Aorta (tissue), 5 donors: ENCODE results near the gene PPP2R1A. TPM values are rescaled to one million over a fixed set of nuclear protein-coding genes. Genes with fewer than 3 reads are reported as not detected.

Experiments
- ATAC-seq: fragments of 200-7000 bp; cut with Tn5 transposase; one replicate; pipeline ENCODE4 v1.9.1; 2022; ENCODE audit warnings: moderate library complexity; ENCODE audit not compliant: low FRiP score
- DNase-seq, 2 donors: peaks; one replicate each; pipeline ENCODE4 v3.0.0-alpha.2; 2020
- H3K27ac ChIP-seq, 2 donors: one replicate each; pipeline ENCODE4 v1.5.1; 2013; ENCODE audit warnings: low read length in 2 of 2, mild to moderate bottlenecking in 2 of 2, moderate library complexity in 2 of 2, control low read depth in 1 of 2, inconsistent platforms in 1 of 2, low read depth in 1 of 2
- H3K27me3 ChIP-seq, 2 donors: one replicate each; pipeline ENCODE4 v1.6.1; 2013; ENCODE audit warnings: control low read depth in 1 of 2, low read length in 1 of 2, mild to moderate bottlenecking in 1 of 2, moderate library complexity in 1 of 2; ENCODE audit not compliant: insufficient read depth in 2 of 2, control insufficient read depth in 1 of 2
- H3K36me3 ChIP-seq, 2 donors: one replicate each; pipeline ENCODE4 v1.6.1; 2013; ENCODE audit warnings: control low read depth in 1 of 2, low read length in 1 of 2, mild to moderate bottlenecking in 1 of 2; ENCODE audit not compliant: insufficient read depth in 2 of 2, control insufficient read depth in 1 of 2
- H3K4me1 ChIP-seq, 2 donors: one replicate each; pipeline ENCODE4 v1.6.1; 2013; ENCODE audit warnings: low read length in 2 of 2, control low read depth in 1 of 2, mild to moderate bottlenecking in 1 of 2, moderate library complexity in 1 of 2; ENCODE audit not compliant: insufficient read depth in 2 of 2, control insufficient read depth in 1 of 2
- H3K4me3 ChIP-seq, 2 donors: one replicate each; pipeline ENCODE4 v1.5.1; 2013; ENCODE audit warnings: low read length in 2 of 2, control low read depth in 1 of 2, mild to moderate bottlenecking in 1 of 2
- H3K9me3 ChIP-seq: one replicate; pipeline ENCODE4 v1.6.1; 2013; ENCODE audit warnings: mild to moderate bottlenecking, low read length; ENCODE audit not compliant: control insufficient read depth
- WGBS, 2 donors: extraction: QIAGEN DNeasy Blood & Tissue Kit; methylation state at CpG; one replicate each; pipeline ENCODE4 v1.1.7; 2013; 5-methylcytosine and 5-hydroxymethylcytosine counted together
- intact Hi-C, 2 donors: fragments of 100-400 bp; cut with DNase I; formaldehyde crosslinking; loops; one replicate each; pipeline versions ENCODE4 v1.14.2 to v1.15.0; 2022
- polyA plus RNA-seq, 2 donors: library from polyadenylated mRNA; stranded (reverse); fragments of 200-250 nt; gene quantifications; one replicate each; pipeline ENCODE4 v1.2.3, GENCODE V29; 2013
- total RNA-seq, 2 donors: library from RNA; stranded (reverse); fragmentation: NEBNext Ultra II Directional; extraction: Animal tissue kit (Norgen Biotek cat#: 25700); gene quantifications; one replicate each; pipeline ENCODE4 v1.2.1, GENCODE V29; 2021
- donor health status: healthy with polysubstance abuse.
- donor health status: Bipolar disorder and iron deficiency.
- donor health status: DM: no; HTN: no; CAD: no.
- donor health status: DM: no; HTN: no; CAD: no.
- donor health status: DM: yes; HTN: yes; CAD: no.

The PPP2R1A gene
- total and polyA plus RNA-seq, 4 donors, result 50.2 to 178 (median 133) TPM

DNA sequence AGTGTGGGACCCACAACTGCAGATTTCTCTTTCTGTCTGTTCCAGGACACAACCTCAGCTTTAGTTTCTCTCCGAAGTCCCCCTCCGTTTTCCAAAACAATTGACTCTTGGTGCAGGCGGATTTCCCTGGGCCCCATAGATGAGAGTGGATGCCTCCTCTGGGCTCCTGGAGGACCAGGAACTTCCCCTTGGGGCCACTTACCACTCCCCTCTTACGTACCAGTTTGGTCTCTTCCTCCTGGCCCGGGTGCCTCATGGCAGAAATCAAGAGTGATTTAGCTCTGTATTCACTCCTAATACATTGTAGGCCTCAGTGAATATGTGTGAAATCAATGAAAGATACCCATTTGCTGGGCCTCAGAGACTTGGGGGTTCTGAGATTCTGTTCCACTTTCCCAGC is 34.4 kb downstream of the PPP2R1A start:
- H3K27ac ChIP-seq, result no peak overlapping the region
- ATAC-seq (no peak), DNase-seq (peak in 1 of 2 donors; percentile 52)
- WGBS, 2 donors, result 86 to 89% methylated on average over 5 of the region's 5 CpGs
- no peaks in the 10 kb centered on the region for H3K4me1 ChIP-seq
- H3K4me3 ChIP-seq, result no peak overlapping the region
- no peaks in the 10 kb centered on the region for H3K27me3 ChIP-seq
- H3K36me3 ChIP-seq, result peaks cover 9 to 26% of the 10 kb centered on the region in 2 donors
- no peaks in the 10 kb centered on the region for H3K9me3 ChIP-seq
- intact Hi-C loops, result no loop called here

DNA sequence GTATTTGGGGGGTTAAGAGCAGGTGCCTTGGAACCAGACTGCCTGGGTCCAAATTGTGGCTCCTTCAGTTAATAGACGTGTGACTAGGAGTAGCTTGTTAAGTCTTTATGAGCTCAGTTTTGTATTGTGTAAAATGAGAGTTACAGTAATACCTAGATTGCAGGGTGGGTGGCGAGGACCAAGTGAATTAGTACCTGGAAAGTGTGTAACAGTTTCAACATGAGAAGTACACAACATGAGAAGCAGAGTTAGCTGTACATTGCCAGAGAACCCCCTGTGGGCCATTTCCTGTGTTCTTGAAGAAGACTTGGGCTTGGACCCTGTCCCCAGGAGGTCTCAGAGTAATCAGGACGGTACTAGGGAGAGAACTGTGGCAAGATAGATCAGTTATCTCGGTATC is 36.8 kb downstream of the PPP2R1A start:
- Histone ChIP-seq H3K4me3 (no peak overlapping the region), H3K9me3 (no peaks in the 10 kb centered on the region), H3K4me1 (no peaks in the 10 kb centered on the region), H3K27ac (no peak overlapping the region), H3K27me3 (no peaks in the 10 kb centered on the region), H3K36me3 (peaks cover 7 to 13% of the 10 kb centered on the region in 2 donors)
- intact Hi-C loops, result no loop called here
- WGBS, 2 donors, result 71 to 89% methylated on average over 4 of the region's 4 CpGs
- DNase-seq, result no peak
- no peak for ATAC-seq

DNA sequence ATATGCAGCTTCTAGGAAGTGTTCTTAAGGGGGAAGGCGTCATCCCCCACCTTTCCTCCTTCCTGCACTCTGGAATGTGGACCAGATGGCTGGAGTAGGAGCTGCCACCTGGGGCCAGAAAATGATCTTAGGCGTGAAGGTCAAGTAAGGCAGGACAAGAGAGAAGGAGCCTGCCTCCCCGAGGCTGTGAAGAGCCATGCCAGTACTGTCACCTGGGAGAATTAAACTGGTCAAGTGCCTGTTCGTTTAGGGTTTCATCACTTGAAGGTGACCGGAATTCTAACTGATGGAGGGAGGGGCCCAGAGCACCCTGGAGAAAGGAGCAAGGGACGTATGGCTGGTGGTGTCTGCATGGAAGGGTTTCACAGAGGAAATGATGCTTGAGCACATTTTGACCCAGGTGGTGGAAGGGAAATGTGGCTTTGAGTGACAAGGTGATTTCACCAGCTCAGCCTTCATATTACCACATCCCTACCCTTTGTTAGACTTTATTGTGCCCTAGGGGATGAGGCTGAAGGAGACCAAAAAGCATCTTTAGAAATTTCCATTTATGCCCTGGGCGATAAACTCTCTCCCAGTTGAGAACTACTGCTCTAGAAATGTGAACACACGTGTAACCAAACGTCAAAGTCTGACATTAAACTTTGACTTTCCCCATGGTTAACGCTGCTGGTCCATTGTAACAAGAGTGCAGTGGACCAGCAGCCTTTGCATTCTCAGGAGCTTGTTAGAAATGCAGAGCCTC is 37.5 kb downstream of the PPP2R1A start:
- no peaks in the 10 kb centered on the region for H3K27me3 ChIP-seq
- peak in 1 of 2 donors; percentile 35 for DNase-seq
- no peak overlapping the region for H3K4me3 ChIP-seq
- H3K9me3 ChIP-seq, result no peaks in the 10 kb centered on the region
- no peaks in the 10 kb centered on the region for H3K4me1 ChIP-seq
- peaks cover 7 to 10% of the 10 kb centered on the region in 2 donors for H3K36me3 ChIP-seq
- 80% methylated on average over 10 of the region's 10 CpGs for whole genome bisulfite sequencing, 2 donors
- no peak overlapping the region for H3K27ac ChIP-seq
- intact Hi-C loops, result no loop called here
- ATAC-seq, result no peak

DNA sequence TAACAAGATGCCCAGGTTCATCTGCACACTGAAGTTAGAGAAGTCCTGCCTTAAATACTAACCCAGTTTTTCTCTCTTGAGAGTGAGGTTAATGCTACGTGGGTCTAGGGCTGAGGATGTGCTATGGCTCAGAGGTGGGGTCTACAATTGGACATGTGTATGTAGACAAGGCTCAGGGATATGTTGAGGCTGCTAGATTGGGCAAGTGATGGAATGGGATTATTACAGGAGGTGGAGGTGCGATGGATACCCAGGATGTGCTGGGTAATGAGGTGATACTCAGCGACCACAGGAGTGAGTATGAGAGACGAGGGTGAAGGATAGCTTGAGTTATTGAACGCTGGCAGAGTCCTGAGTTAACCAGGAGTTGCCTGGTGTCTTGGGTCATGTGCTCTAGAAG is 38.1 kb downstream of the PPP2R1A start:
- Histone ChIP-seq H3K4me3 (no peak overlapping the region), H3K4me1 (no peaks in the 10 kb centered on the region), H3K27ac (no peak overlapping the region), H3K9me3 (no peaks in the 10 kb centered on the region), H3K27me3 (no peaks in the 10 kb centered on the region), H3K36me3 (peaks cover 7 to 10% of the 10 kb centered on the region in 2 donors)
- intact Hi-C loops, result no loop called here
- ATAC-seq, result no peak
- WGBS, 2 donors, result 81 to 85% methylated on average over 5 of the region's 5 CpGs
- peak in 1 of 2 donors; percentile 35 for DNase-seq

DNA sequence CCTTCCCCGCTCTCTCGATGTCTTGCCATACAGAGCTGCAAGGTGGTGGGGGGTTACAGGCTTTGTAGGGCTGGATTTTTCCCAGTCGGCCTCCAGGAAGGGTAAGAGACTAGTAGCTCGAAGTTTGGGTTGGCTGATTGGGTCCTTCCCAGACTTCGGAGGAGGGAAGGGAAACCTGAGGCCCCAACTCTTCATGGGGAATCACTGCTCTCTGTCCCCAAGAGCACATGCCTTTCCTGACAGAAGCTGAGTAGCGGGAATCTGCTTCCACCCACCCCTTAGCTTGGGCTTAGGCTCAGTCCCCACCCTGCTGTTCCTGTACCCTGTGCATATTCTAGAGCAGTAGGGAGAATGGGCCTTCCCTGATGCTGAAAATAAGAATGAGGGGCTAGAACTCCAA is 39.7 kb downstream of the PPP2R1A start:
- WGBS, 2 donors, result 89 to 95% methylated on average over 6 of the region's 6 CpGs
- H3K9me3 ChIP-seq, result no peaks in the 10 kb centered on the region
- no peaks in the 10 kb centered on the region for H3K27me3 ChIP-seq
- intact Hi-C loops, result no loop called here
- ATAC-seq (no peak), DNase-seq (peak in 1 of 2 donors; percentile 27)
- H3K36me3 ChIP-seq, result peaks cover 2 to 10% of the 10 kb centered on the region in 2 donors
- no peaks in the 10 kb centered on the region for H3K4me1 ChIP-seq
- H3K27ac ChIP-seq, result no peak overlapping the region
- H3K4me3 ChIP-seq, result no peak overlapping the region

GRCh38 chr19:52230685-52231084 is 40.8 kb downstream of the PPP2R1A start:
- no peak for ATAC-seq
- Histone ChIP-seq H3K4me3 (no peak overlapping the region), H3K27ac (no peak overlapping the region), H3K4me1 (no peaks in the 10 kb centered on the region), H3K27me3 (no peaks in the 10 kb centered on the region), H3K36me3 (peaks cover 2 to 7% of the 10 kb centered on the region in 2 donors), H3K9me3 (no peaks in the 10 kb centered on the region)
- 67 to 79% methylated on average over 1 of the region's 1 CpG for WGBS, 2 donors
- intact Hi-C loops, result no loop called here
- DNase-seq, result no peak

GRCh38 chr19:52231154-52231910 is 41.5 kb downstream of the PPP2R1A start:
- H3K4me1 ChIP-seq, result no peaks in the 10 kb centered on the region
- no peaks in the 10 kb centered on the region for H3K27me3 ChIP-seq
- 66 to 73% methylated on average over 3 of the region's 3 CpGs for WGBS, 2 donors
- DNase-seq (peak in 1 of 2 donors; percentile 11), ATAC-seq (no peak)
- H3K36me3 ChIP-seq, result peaks cover 2 to 3% of the 10 kb centered on the region in 2 donors
- no peak overlapping the region for H3K4me3 ChIP-seq
- H3K27ac ChIP-seq, result no peak overlapping the region
- intact Hi-C loops, result no loop called here
- no peaks in the 10 kb centered on the region for H3K9me3 ChIP-seq

DNA sequence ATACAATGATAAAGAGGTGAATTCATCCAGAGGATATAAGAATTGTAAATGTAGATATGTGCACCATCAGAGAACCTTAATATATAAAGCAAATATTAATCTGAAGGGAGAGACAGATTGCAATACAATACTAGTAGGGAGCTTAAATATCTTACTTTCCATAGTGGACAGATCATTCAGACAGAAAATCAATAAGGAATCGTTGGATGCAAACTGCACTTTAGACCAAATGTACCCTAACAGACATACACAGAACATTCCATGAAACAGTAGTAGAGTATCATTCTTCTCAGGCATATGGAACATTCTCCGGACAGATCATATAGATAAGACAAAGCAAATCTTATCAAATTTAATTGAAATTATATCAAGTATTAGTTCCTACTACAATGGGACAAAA is 44.6 kb downstream of the PPP2R1A start:
- intact Hi-C loops, result no loop called here
- H3K4me1 ChIP-seq, result no peaks in the 10 kb centered on the region
- WGBS, 2 donors, result 72 to 74% methylated on average over 2 of the region's 2 CpGs

DNA sequence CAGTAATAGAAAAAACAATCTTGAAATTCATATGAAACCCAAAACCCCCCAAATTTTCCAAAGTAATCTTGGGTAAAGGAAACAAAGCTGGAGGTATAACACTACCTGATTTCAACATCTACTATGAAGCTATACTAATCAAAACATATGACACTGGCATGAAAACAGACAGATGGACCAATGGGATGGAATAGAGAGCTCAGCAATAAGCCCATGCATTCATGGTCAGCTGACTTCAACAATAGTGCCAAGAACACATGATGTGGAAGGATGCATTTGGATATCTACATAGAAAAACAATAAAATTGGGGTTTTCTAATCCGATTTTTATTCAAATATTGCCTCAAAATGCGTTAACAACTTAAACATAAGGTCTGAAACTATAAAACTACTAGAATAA is 47.3 kb downstream of the PPP2R1A start:
- Histone ChIP-seq H3K9me3 (no peaks in the 10 kb centered on the region), H3K4me3 (no peak overlapping the region), H3K4me1 (no peaks in the 10 kb centered on the region), H3K27me3 (no peaks in the 10 kb centered on the region), H3K27ac (no peak overlapping the region), H3K36me3 (no peaks in the 10 kb centered on the region)
- DNase-seq (no peak), ATAC-seq (no peak)
- 49 to 57% methylated on average over 2 of the region's 2 CpGs for WGBS, 2 donors
- intact Hi-C loops, result no loop called here

More for the DNA sequence above, 44.6 kb downstream of the PPP2R1A start:
- no peaks in the 10 kb centered on the region for H3K27me3 ChIP-seq
- H3K27ac ChIP-seq, result no peak overlapping the region
- H3K9me3 ChIP-seq, result no peaks in the 10 kb centered on the region
- H3K4me3 ChIP-seq, result no peak overlapping the region
- no peak for ATAC-seq
- H3K36me3 ChIP-seq, result peaks cover 0 to 1% of the 10 kb centered on the region in 2 donors
- DNase-seq, result no peak
